HEK293T (cell line): ENCODE data around the gene STON1.
A peak's percentile ranks its signal among the peaks of the same experiment; 100 is the strongest.

ENCODE experiments used
- CTCF ChIA-PET: fragments of 350-600 bp; formaldehyde crosslinking; extraction: SDS; loops from one replicate; lab custom pipeline; 2021; ENCODE audit warnings: antibody characterized with exemption, inconsistent platforms; lab: Yijun Ruan, JAX
- POLR2A ChIA-PET: fragments of 350-600 bp; formaldehyde crosslinking; extraction: SDS; loops from one replicate; lab custom pipeline; 2020; ENCODE audit warnings: antibody characterized with exemption, inconsistent platforms; lab: Yijun Ruan, JAX
- DNase-seq: peaks from one replicate; pipeline ENCODE4 v3.0.0; 2012; ENCODE audit warnings: mixed read lengths; ENCODE audit errors: extremely low spot score
- ARNT ChIP-seq: fragments of 450-650 bp; IDR thresholded peaks from 2 replicates; pipeline ENCODE4 v1.6.1; 2017; ENCODE audit warnings: mild to moderate bottlenecking
- BHLHE40 ChIP-seq: fragments of 450-650 bp; IDR thresholded peaks from 2 replicates; pipeline ENCODE4 v1.6.1; 2016; ENCODE audit warnings: mild to moderate bottlenecking, moderate library complexity, borderline replicate concordance
- CTBP1 ChIP-seq: fragments of 450-650 bp; IDR thresholded peaks from 2 replicates; pipeline ENCODE4 v1.6.1; 2016; ENCODE audit warnings: borderline replicate concordance
- ELF4 ChIP-seq: fragments of 450-650 bp; IDR thresholded peaks from 2 replicates; pipeline ENCODE4 v1.6.1; 2017; ENCODE audit warnings: antibody characterized with exemption
- FOXA1 ChIP-seq: fragments of 450-650 bp; IDR thresholded peaks from 2 replicates; pipeline ENCODE4 v1.6.1; 2016; ENCODE audit warnings: mild to moderate bottlenecking
- FOXK2 ChIP-seq: fragments of 450-650 bp; IDR thresholded peaks from 2 replicates; pipeline ENCODE4 v1.6.1; 2016; ENCODE audit warnings: mild to moderate bottlenecking
- FOXM1 ChIP-seq: fragments of 450-650 bp; IDR thresholded peaks from 2 replicates; pipeline ENCODE4 v1.6.1; 2017; ENCODE audit warnings: mild to moderate bottlenecking, borderline replicate concordance
- HDGF ChIP-seq: fragments of 450-650 bp; IDR thresholded peaks from 2 replicates; pipeline ENCODE4 v1.6.1; 2017; ENCODE audit warnings: antibody characterized with exemption, borderline replicate concordance
- L3MBTL2 ChIP-seq: fragments of 450-650 bp; conservative IDR thresholded peaks from 2 replicates; pipeline ENCODE4 v1.6.1; 2016; ENCODE audit warnings: mild to moderate bottlenecking
- LEF1 ChIP-seq: fragments of 450-650 bp; IDR thresholded peaks from 2 replicates; pipeline ENCODE4 v1.6.1; 2017; ENCODE audit warnings: mild to moderate bottlenecking, borderline replicate concordance
- NFRKB ChIP-seq: fragments of 450-650 bp; IDR thresholded peaks from 2 replicates; pipeline ENCODE4 v1.6.1; 2016; ENCODE audit warnings: mild to moderate bottlenecking, moderate library complexity
- PKNOX1 ChIP-seq: fragments of 450-650 bp; IDR thresholded peaks from 2 replicates; pipeline ENCODE4 v1.6.1; 2016
- SP1 ChIP-seq: fragments of 450-650 bp; IDR thresholded peaks from 2 replicates; pipeline ENCODE4 v1.6.1; 2017
- SUZ12 ChIP-seq: fragments of 450-650 bp; IDR thresholded peaks from 2 replicates; pipeline ENCODE4 v1.6.1; 2016; ENCODE audit warnings: mild to moderate bottlenecking
- TARDBP ChIP-seq: fragments of 450-650 bp; IDR thresholded peaks from 2 replicates; pipeline ENCODE4 v1.6.1; 2016
- ZNF384 ChIP-seq: fragments of 450-650 bp; IDR thresholded peaks from 2 replicates; pipeline ENCODE4 v1.6.1; 2016

STON1 gene, protein sequence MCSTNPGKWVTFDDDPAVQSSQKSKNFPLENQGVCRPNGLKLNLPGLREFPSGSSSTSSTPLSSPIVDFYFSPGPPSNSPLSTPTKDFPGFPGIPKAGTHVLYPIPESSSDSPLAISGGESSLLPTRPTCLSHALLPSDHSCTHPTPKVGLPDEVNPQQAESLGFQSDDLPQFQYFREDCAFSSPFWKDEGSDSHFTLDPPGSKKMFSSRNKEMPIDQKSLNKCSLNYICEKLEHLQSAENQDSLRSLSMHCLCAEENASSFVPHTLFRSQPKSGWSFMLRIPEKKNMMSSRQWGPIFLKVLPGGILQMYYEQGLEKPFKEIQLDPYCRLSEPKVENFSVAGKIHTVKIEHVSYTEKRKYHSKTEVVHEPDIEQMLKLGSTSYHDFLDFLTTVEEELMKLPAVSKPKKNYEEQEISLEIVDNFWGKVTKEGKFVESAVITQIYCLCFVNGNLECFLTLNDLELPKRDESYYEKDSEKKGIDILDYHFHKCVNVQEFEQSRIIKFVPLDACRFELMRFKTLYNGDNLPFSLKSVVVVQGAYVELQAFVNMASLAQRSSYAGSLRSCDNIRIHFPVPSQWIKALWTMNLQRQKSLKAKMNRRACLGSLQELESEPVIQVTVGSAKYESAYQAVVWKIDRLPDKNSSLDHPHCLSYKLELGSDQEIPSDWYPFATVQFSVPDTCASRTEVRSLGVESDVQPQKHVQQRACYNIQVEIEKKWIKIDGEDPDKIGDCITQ

DNA sequence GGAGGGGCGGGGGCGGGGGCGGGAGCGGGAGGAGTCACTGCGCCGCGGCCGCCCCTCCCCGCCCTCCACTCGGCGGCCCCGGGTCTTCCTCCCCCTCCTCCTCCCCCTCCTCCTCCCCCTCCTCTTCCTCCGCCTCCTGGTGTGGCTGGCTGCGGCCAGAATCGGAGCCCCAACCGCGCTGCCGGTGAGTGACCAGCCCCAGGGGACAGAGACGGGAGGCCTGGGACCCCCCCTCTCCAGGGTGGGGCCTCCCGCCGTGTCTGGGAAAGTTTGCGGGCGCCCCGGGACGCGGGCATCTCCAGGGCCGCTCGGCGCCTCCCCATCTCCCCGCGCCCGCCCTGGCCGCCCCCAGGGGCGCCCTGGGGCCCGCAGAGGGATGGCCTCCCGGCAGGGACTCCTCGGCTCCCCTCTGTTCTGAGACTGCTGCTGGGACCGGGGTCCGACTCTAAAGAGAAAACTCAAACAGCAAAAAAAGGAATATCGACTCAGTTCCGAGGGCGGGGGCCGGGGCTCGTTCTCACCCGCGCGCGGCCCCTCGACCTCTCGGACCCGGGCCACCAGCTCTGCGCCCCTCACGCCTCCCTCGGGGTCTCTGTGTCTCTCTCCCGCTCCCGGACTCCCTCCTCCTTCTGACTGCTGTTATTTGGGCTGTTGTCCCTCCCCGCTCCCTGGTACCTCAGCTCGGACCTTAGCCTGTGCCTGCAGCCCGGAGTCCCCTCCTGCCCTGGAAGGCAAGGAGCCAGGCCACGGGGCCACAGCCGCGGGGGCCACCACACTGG is at the start of gene STON1:
Gene STON1 (plus strand): TSS at position 122 of the 779 bp plus-strand sequence. CDS start 50,480 bp downstream, outside the sequence.
- TF ChIP-seq HDGF (no peak), SP1 (no peak), CTBP1 (no peak), L3MBTL2 (no peak), ZNF384 (no peak), FOXM1 (no peak), TARDBP (no peak), FOXA1 (no peak)
- DNase-seq = peak; percentile 53
- CTCF ChIA-PET = interaction anchor here (1.3 kb wide), 1 partner anchor 10 kb away, joined by 3 read pairs; no protein-coding TSS in a partner anchor
- POLR2A ChIA-PET = no interaction called here

DNA sequence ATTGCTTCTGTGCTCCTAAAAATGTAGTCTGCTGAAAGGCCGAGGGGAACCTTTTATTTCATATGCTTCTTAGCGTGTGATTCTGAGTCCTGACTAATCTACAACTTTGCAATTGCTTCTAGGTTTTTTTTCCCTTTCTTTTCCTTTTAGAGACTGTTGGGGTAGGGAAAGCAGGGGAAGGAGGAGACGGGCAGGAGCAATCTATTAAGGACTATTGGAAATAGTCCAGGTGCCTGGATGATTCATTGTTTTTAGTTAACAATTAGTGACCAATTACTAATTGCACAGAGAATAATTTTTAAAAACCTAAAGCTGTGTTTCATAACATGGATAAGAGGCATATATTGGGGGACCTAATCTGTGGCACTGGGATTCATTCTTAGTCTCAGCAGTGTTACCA is 49.4 kb upstream of the STON1 start:
- DNase-seq = no peak
- CTCF ChIA-PET = no interaction called here
- POLR2A ChIA-PET = no interaction called here
- TF ChIP-seq ELF4 = no peak
- no peak for TF ChIP-seq L3MBTL2
- TF ChIP-seq BHLHE40 = no peak
- no peak for TF ChIP-seq LEF1
- no peak for TF ChIP-seq FOXM1
- TF ChIP-seq HDGF = no peak
- no peak for TF ChIP-seq CTBP1
- no peak for TF ChIP-seq FOXA1
- TF ChIP-seq SUZ12 = no peak
- TF ChIP-seq ZNF384 = no peak
- TF ChIP-seq ARNT = no peak
- no peak for TF ChIP-seq PKNOX1
- TF ChIP-seq NFRKB = no peak
- no peak for TF ChIP-seq FOXK2
- no peak for TF ChIP-seq SP1
- TF ChIP-seq TARDBP = no peak

DNA sequence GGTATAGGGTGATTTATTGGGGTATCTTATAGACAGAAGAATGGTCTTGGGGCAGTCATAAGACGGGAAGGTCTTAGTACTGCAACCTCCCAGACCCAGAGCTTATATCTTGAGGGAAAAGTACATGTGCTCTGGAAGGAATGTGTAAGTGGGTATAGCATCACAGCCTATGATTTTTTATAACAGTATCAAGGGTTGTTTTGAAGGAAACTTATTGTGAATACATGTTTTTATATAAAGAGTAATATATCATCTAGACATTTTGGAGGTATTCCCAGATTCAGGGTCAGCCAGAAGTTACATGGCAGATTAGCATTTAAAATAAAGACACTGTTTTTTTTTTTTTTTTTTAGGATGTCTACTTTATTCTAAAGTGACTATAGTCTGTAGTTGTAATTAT is 47.6 kb upstream of the STON1 start:
- TF ChIP-seq FOXK2 (no peak), NFRKB (no peak), BHLHE40 (no peak), PKNOX1 (no peak), TARDBP (no peak), SUZ12 (no peak), FOXM1 (no peak), L3MBTL2 (no peak), CTBP1 (no peak), ELF4 (no peak), ARNT (no peak), HDGF (no peak), FOXA1 (no peak), SP1 (no peak), LEF1 (no peak), ZNF384 (no peak)
- ChIA-PET POLR2A (no interaction called here), CTCF (interaction anchor here (1.3 kb wide), 1 partner anchor 12 kb away, joined by 7 read pairs; no protein-coding TSS in a partner anchor)
- DNase-seq = no peak

DNA sequence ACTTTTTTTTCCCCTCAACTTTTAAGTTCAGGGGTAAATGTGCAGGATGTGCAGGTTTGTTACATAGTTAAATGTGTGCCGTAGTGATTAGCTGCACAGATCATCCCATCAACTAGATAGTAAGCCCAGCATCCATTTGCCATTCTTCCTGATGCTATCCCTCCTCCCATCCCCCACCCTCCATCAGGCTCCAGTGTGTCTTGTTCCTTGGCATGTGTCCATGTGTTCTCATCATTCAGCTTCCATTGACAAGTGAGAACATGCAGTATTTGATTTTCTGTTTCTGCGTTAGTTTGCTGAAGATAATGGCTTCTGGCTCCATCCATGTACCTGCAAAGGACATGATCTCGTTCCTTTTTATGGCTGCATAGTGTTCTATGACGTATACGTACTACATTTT is 47.2 kb upstream of the STON1 start:
- CTCF ChIA-PET = interaction anchor here (1.3 kb wide), 1 partner anchor 12 kb away, joined by 7 read pairs; no protein-coding TSS in a partner anchor
- TF ChIP-seq TARDBP = no peak
- no peak for TF ChIP-seq ARNT
- no peak for TF ChIP-seq FOXK2
- TF ChIP-seq NFRKB = no peak
- TF ChIP-seq ELF4 = no peak
- TF ChIP-seq CTBP1 = no peak
- no peak for TF ChIP-seq LEF1
- no peak for TF ChIP-seq SUZ12
- TF ChIP-seq ZNF384 = no peak
- TF ChIP-seq PKNOX1 = no peak
- POLR2A ChIA-PET = no interaction called here
- no peak for DNase-seq

GRCh38 chr2:48483506-48483905 is 46.4 kb upstream of the STON1 start:
- ChIA-PET POLR2A (no interaction called here), CTCF (no interaction called here)
- DNase-seq = no peak
- TF ChIP-seq ELF4 (no peak), SP1 (no peak), FOXK2 (no peak), CTBP1 (no peak), LEF1 (no peak), NFRKB (no peak), FOXA1 (no peak), FOXM1 (no peak), TARDBP (no peak), BHLHE40 (no peak), HDGF (no peak), ARNT (no peak), PKNOX1 (no peak)
